Neural progenitor cell (in vitro differentiated cells): ENCODE measurements around the gene BCAN. TPM values are rescaled to one million over a fixed set of nuclear protein-coding genes. Genes with fewer than 3 reads are reported as not detected.

Source experiments
- DNase-seq: peaks from one replicate; pipeline ENCODE4 v3.0.0-alpha.2; 2016; ENCODE audit warnings: low spot score
- H2AFZ ChIP-seq: fragments of 200-600 bp; sonication (generic); replicated peaks from 2 replicates; pipeline ENCODE4 v1.6.1; 2016; ENCODE audit warnings: antibody characterized with exemption
- H3F3A ChIP-seq: fragments of 200-600 bp; sonication (generic); 2 replicates; pipeline ENCODE4 v1.6.1; 2016; ENCODE audit warnings: antibody characterized with exemption, low read depth
- H3K27ac ChIP-seq: fragments of 200-600 bp; sonication (generic); 2 replicates; pipeline ENCODE4 v1.5.1; 2016; ENCODE audit warnings: mild to moderate bottlenecking
- H3K27me3 ChIP-seq: fragments of 200-600 bp; sonication (generic); 2 replicates; pipeline ENCODE4 v1.6.1; 2016; ENCODE audit warnings: mild to moderate bottlenecking, moderate library complexity
- H3K36me3 ChIP-seq: fragments of 200-600 bp; sonication (generic); 2 replicates; pipeline ENCODE4 v1.5.1; 2016
- H3K4me1 ChIP-seq: fragments of 200-600 bp; sonication (generic); 2 replicates; pipeline ENCODE4 v1.6.1; 2016; ENCODE audit warnings: mixed run types
- H3K4me2 ChIP-seq: fragments of 200-600 bp; sonication (generic); 2 replicates; pipeline ENCODE4 v1.6.1; 2016
- H3K4me3 ChIP-seq: fragments of 200-600 bp; sonication (generic); 2 replicates; pipeline ENCODE4 v1.5.1; 2016
- H3K79me2 ChIP-seq: fragments of 200-600 bp; sonication (generic); 2 replicates; pipeline ENCODE4 v1.6.1; 2016; ENCODE audit warnings: low read depth
- H3K9ac ChIP-seq: fragments of 200-600 bp; sonication (generic); 2 replicates; pipeline ENCODE4 v1.6.1; 2016
- H3K9me3 ChIP-seq: fragments of 200-600 bp; sonication (generic); 2 replicates; pipeline ENCODE4 v1.5.1; 2016; ENCODE audit warnings: low read depth
- H4K20me1 ChIP-seq: fragments of 200-600 bp; sonication (generic); 2 replicates; pipeline ENCODE4 v1.6.1; 2016; ENCODE audit warnings: low read depth
- H3K27ac Mint-ChIP-seq: 3 replicates; pipeline ENCODE4 v1.8.0; 2021; ENCODE audit warnings: mixed read lengths
- H3K27me3 Mint-ChIP-seq: 2 replicates; pipeline ENCODE4 v1.8.0; 2022; ENCODE audit warnings: low read depth, mild to moderate bottlenecking, inconsistent platforms, moderate library complexity, mixed read lengths; ENCODE audit not compliant: insufficient read depth
- H3K36me3 Mint-ChIP-seq: 3 replicates; pipeline ENCODE4 v1.8.0; 2021; ENCODE audit warnings: mixed read lengths
- H3K4me1 Mint-ChIP-seq: 3 replicates; pipeline ENCODE4 v1.8.0; 2021; ENCODE audit warnings: mixed read lengths
- H3K4me3 Mint-ChIP-seq: 3 replicates; pipeline ENCODE4 v1.8.0; 2021; ENCODE audit warnings: mild to moderate bottlenecking, moderate library complexity, mixed read lengths
- H3K9me3 Mint-ChIP-seq: 3 replicates; pipeline ENCODE4 v1.8.0; 2020; ENCODE audit warnings: mixed read lengths
- EZH2 ChIP-seq: fragments of 200-600 bp; sonication (generic); IDR thresholded peaks from 2 replicates; pipeline ENCODE4 v1.6.1; 2017; ENCODE audit warnings: antibody characterized with exemption, mild to moderate bottlenecking, moderate library complexity
- EZH2phosphoT487 ChIP-seq: fragments of 200-600 bp; sonication (generic); IDR thresholded peaks from 2 replicates; pipeline ENCODE4 v1.6.1; 2017; ENCODE audit warnings: antibody characterized with exemption
- total RNA-seq: library from RNA; depleted of rRNA; stranded (reverse); fragments of >200 nt; gene quantifications from 2 replicates; pipeline ENCODE4 v1.2.3, GENCODE V29; 2015; ENCODE audit warnings: low replicate concordance
- TF ChIP-seq, protein P1 (sequence below): fragments of 200-600 bp; sonication (generic); IDR thresholded peaks from 2 replicates; pipeline ENCODE4 v1.5.1; 2017; ENCODE audit warnings: antibody characterized with exemption, mild to moderate bottlenecking

The BCAN gene
- total RNA-seq, 1 donor from 2014 or later = not detected

DNA sequence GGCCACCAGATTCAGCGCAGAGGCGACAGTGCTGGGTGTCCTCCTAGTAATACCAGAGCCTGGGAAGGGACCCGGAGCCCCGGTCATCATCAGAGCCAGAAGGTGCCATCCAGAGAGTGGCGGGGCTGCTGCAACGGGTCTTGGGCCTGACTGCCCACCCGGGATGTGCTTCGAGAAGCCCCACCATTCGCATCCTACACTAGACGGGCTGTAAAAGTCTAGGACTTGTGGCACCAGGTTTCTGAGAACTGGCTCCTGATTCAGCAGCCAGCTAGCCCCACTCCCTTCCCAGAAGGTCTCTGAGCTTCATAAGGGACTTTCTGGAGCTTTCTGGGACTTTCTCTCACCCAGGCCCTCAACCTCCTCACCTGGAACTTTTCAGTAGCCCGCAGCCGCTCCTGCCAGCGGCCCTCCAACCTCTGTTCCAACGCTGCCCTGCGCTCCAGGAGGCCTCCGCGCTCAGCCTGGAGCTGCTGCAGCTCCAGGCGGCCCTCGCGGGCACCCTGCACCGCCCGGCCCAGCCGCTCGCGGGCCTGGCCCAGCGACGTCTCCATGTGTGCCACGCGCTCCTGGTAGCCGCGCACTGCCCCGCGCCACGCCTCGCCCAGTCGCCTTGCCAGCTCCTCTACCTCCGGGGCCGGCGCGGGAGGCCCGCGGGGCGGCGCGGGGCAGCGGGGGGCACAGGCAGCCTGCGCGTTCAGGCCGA lies 34.4 kb downstream of the BCAN start:
- peaks cover 4% of the 10 kb centered on the region for H3K9me3 Mint-ChIP-seq
- H3K36me3 ChIP-seq = peaks cover 16% of the 10 kb centered on the region
- H3K27me3 Mint-ChIP-seq = peaks cover 23% of the 10 kb centered on the region
- H3K4me2 ChIP-seq = peak overlapping the region; percentile 84
- peak overlapping the region; percentile 100 for H3K27ac Mint-ChIP-seq
- peak overlapping the region; percentile 95 for H3K4me3 Mint-ChIP-seq
- H3K4me3 ChIP-seq = peak overlapping the region; percentile 85
- H3F3A ChIP-seq = peaks cover 55% of the 10 kb centered on the region
- H3K4me1 ChIP-seq = peaks cover 40% of the 10 kb centered on the region
- H3K9ac ChIP-seq = peak overlapping the region; percentile 89
- peaks cover 20% of the 10 kb centered on the region for H3K27me3 ChIP-seq
- no peak overlapping the region for H2AFZ ChIP-seq
- TF ChIP-seq EZH2 (no peak), EZH2phosphoT487 (no peak)
- TF ChIP-seq, protein P1, sequence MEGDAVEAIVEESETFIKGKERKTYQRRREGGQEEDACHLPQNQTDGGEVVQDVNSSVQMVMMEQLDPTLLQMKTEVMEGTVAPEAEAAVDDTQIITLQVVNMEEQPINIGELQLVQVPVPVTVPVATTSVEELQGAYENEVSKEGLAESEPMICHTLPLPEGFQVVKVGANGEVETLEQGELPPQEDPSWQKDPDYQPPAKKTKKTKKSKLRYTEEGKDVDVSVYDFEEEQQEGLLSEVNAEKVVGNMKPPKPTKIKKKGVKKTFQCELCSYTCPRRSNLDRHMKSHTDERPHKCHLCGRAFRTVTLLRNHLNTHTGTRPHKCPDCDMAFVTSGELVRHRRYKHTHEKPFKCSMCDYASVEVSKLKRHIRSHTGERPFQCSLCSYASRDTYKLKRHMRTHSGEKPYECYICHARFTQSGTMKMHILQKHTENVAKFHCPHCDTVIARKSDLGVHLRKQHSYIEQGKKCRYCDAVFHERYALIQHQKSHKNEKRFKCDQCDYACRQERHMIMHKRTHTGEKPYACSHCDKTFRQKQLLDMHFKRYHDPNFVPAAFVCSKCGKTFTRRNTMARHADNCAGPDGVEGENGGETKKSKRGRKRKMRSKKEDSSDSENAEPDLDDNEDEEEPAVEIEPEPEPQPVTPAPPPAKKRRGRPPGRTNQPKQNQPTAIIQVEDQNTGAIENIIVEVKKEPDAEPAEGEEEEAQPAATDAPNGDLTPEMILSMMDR = no peak
- H3K9me3 ChIP-seq = no peaks in the 10 kb centered on the region
- H3K36me3 Mint-ChIP-seq = peaks cover 23% of the 10 kb centered on the region
- peaks cover 54% of the 10 kb centered on the region for H3K4me1 Mint-ChIP-seq
- DNase-seq = no peak
- peaks cover 61% of the 10 kb centered on the region for H3K79me2 ChIP-seq
- H3K27ac ChIP-seq = peak overlapping the region; percentile 100
- peaks cover 54% of the 10 kb centered on the region for H4K20me1 ChIP-seq

DNA sequence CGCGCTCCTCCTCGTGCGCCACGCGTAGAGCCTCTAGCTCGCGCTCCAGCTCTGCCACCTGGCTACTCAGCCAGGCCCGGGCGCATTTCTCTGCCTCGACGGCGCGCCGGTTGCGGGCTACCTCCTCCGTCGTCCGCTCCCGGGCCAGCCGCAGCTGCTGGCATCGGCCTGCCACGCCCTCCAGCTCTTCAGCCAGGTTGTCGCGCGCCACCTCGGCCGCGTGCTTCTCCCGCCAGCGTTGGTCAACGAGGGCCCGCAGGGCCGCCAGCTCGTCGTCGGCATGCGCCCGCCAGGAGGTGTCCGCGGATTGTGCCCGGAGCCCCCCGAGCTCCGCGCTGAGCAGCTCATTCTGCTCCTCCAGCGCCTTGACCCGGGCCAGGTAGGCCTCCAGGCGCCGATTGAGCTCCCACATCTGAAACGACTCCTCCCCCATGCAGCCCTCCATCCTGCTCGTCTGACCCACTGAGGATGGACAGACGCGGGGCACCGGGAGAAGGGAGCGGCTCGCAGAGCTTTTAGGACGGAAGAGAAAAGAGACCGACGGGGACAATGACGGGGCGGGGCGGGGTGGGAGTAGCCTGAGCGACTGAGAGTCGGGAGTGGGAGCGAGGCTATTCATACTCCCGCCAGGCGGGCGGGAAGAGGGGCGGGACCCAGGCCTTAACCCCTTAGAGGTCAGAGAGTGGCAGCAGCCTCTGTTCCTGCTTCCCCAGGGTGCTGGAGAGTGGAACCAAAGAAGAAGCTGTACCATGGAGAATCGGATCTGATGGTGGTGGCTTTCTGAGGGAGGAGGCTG lies 35.1 kb downstream of the BCAN start, which contains the start of gene NES:
Gene NES, minus strand, starts transcription at position 588 of the 796 bp plus-strand sequence. Its CDS starts 143 bp downstream, at position 445.
- Histone ChIP-seq H3K4me1 (peaks cover 37% of the 10 kb centered on the region), H3K27me3 (peaks cover 20% of the 10 kb centered on the region), H3K79me2 (peaks cover 53% of the 10 kb centered on the region), H3K9ac (peak within 1 kb of the TSS; percentile 89), H4K20me1 (peaks cover 46% of the 10 kb centered on the region), H3K9me3 (no peaks in the 10 kb centered on the region), H3K4me3 (peak within 1 kb of the TSS; percentile 85), H3K4me2 (peak within 1 kb of the TSS; percentile 84), H3F3A (peaks cover 47% of the 10 kb centered on the region), H3K27ac (peak within 1 kb of the TSS; percentile 100), H3K36me3 (peaks cover 9% of the 10 kb centered on the region), H2AFZ (no peak within 1 kb of the TSS)
- TF ChIP-seq, protein P1 = no peak
- no peak for TF ChIP-seq EZH2
- no peak for TF ChIP-seq EZH2phosphoT487
- H3K36me3 Mint-ChIP-seq = peaks cover 15% of the 10 kb centered on the region
- DNase-seq = peak; percentile 95
- peaks cover 4% of the 10 kb centered on the region for H3K9me3 Mint-ChIP-seq
- H3K4me1 Mint-ChIP-seq = peaks cover 50% of the 10 kb centered on the region
- H3K27ac Mint-ChIP-seq = peak within 1 kb of the TSS; percentile 100
- peaks cover 22% of the 10 kb centered on the region for H3K27me3 Mint-ChIP-seq
- peak within 1 kb of the TSS; percentile 95 for H3K4me3 Mint-ChIP-seq

DNA sequence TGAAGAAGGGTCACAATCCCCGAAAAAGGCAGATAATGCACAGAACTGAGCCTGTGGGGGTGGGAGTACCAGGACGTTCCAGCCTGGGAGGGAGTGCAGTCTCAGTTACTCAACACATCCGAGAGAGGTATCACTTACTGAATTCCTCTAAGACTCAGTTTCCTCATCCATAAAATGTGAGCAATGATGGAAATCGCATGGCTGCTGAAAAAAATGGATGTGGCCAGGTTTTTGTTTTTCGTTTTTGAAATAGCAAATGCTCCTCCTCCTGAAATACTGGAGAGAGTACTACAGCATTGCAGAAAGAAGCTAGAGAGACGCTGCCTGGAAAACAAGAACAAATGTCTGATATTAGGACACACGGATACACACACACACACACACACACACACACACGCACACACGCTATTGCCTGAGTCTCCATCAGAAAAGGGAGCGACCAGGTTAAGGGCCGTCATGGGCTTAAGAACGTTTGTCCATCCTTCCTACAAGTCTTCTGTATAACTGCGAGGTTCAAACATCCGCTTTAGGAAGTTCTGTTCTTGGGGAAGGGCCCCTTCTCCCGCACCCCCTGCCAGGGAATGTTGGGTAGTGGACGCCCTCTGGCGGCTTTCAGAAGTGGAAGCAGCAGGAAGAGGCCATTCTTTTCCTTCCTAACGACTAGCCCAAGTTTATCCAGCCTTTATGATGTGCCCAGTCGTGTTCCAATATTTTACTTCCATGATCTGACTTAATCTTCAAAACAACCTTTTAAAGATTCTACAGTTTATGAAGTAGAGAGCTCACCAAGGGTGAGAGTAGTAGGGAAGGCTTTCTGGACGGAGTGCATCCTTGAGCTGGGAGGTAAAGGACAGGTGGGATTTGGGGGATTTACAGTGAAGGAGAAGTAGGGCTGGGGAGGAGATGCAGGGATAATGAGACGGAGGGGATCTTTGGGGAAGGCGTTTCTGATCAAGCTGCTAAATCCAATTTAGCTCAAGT lies 36.0 kb downstream of the BCAN start:
- peaks cover 28% of the 10 kb centered on the region for H3K4me1 ChIP-seq
- no peak overlapping the region for H2AFZ ChIP-seq
- peaks cover 38% of the 10 kb centered on the region for H3F3A ChIP-seq
- peaks cover 37% of the 10 kb centered on the region for H4K20me1 ChIP-seq
- peaks cover 44% of the 10 kb centered on the region for H3K79me2 ChIP-seq
- peak overlapping the region; percentile 84 for H3K4me2 ChIP-seq
- peaks cover under 1% of the 10 kb centered on the region for H3K36me3 ChIP-seq
- Mint-ChIP-seq H3K27me3 (peaks cover 17% of the 10 kb centered on the region), H3K4me3 (peak overlapping the region; percentile 92), H3K36me3 (peaks cover 8% of the 10 kb centered on the region), H3K4me1 (peaks cover 42% of the 10 kb centered on the region), H3K27ac (peak overlapping the region; percentile 99), H3K9me3 (no peaks in the 10 kb centered on the region)
- peak overlapping the region; percentile 9 for H3K27ac ChIP-seq
- H3K9ac ChIP-seq = no peak overlapping the region
- peaks cover 20% of the 10 kb centered on the region for H3K27me3 ChIP-seq
- DNase-seq = peak; percentile 90
- no peaks in the 10 kb centered on the region for H3K9me3 ChIP-seq
- peak overlapping the region; percentile 85 for H3K4me3 ChIP-seq
- TF ChIP-seq, protein P1 = peak; percentile 95
- TF ChIP-seq EZH2phosphoT487 (no peak), EZH2 (no peak)
